ENCODE data around the gene DISC1. TPM values are rescaled to one million over a fixed set of nuclear protein-coding genes. Genes with fewer than 3 reads are reported as not detected.

The DISC1 gene
- total and polyA plus RNA-seq, 2 experiments from 2014 or later = 0.43 to 1.2 TPM

GRCh38 chr1:232033285-232033684 lies 406.7 kb downstream of the DISC1 start:
- Histone ChIP-seq H3F3A (ENCODE audit: insufficient read depth) (no peaks in the 10 kb centered on the region), H3K9ac (no peak overlapping the region), H2AFZ (no peak overlapping the region), H3K9me2 (ENCODE audit: insufficient read depth) (no peaks in the 10 kb centered on the region), H3K4me2 (ENCODE audit: unreplicated experiment) (no peak overlapping the region), H3K4me3 (no peak overlapping the region), H3K4me1 (ENCODE audit: insufficient read depth) (no peaks in the 10 kb centered on the region), H3K9me3 (ENCODE audit: low read depth) (no peaks in the 10 kb centered on the region), H3K27me3 (replicated peaks; ENCODE audit: insufficient read depth) (no peaks in the 10 kb centered on the region), H4K20me1 (ENCODE audit: insufficient read depth) (no peaks in the 10 kb centered on the region), H3K36me3 (ENCODE audit: low read depth) (no peaks in the 10 kb centered on the region), H3K79me2 (ENCODE audit: insufficient read depth) (no peaks in the 10 kb centered on the region), H3K27ac (no peak overlapping the region)
- DNase-seq = no peak
- 28 to 35% methylated on average over 4 of the region's 4 CpGs for WGBS, 2 experiments (ENCODE audit: low coverage in 1 of 2, low lambda C conversion rate in 2 of 2, missing lambda C conversion rate in 2 of 2)
- TF ChIP-seq EZH2 (IDR thresholded peaks at IDR 0.05; ENCODE audit: insufficient read depth, poor library complexity, severe bottlenecking) (no peak), EZH2phosphoT487 (IDR thresholded peaks at IDR 0.05; ENCODE audit: insufficient read depth, low read depth) (no peak)
- in situ Hi-C loops (cut with MboI) = no loop called here

- Histone ChIP-seq H3K79me2 (ENCODE audit: insufficient read depth) (no peaks in the 10 kb centered on the region), H3K9me2 (ENCODE audit: insufficient read depth) (no peaks in the 10 kb centered on the region), H3K4me3 (no peak overlapping the region), H3K36me3 (ENCODE audit: low read depth) (no peaks in the 10 kb centered on the region), H3K4me1 (ENCODE audit: insufficient read depth) (no peaks in the 10 kb centered on the region), H2AFZ (no peak overlapping the region), H3K4me2 (ENCODE audit: unreplicated experiment) (no peak overlapping the region), H3K27ac (no peak overlapping the region), H3K9me3 (ENCODE audit: low read depth) (no peaks in the 10 kb centered on the region), H3K27me3 (replicated peaks; ENCODE audit: insufficient read depth) (no peaks in the 10 kb centered on the region), H3K9ac (no peak overlapping the region), H4K20me1 (ENCODE audit: insufficient read depth) (no peaks in the 10 kb centered on the region), H3F3A (ENCODE audit: insufficient read depth) (no peaks in the 10 kb centered on the region)
- no peak for TF ChIP-seq EZH2phosphoT487 (IDR thresholded peaks at IDR 0.05; ENCODE audit: insufficient read depth, low read depth)
- TF ChIP-seq EZH2 (IDR thresholded peaks at IDR 0.05; ENCODE audit: insufficient read depth, poor library complexity, severe bottlenecking) = no peak
- DNase-seq = no peak
- WGBS, 2 experiments (ENCODE audit: low coverage in 1 of 2, low lambda C conversion rate in 2 of 2, missing lambda C conversion rate in 2 of 2) = 84 to 86% methylated on average over 1 of the region's 1 CpG
- in situ Hi-C loops (cut with MboI) = no loop called here
Observed at GRCh38 chr1:232034556-232034955, 408.0 kb downstream of the DISC1 start.

- no peaks in the 10 kb centered on the region for H3K36me3 ChIP-seq (ENCODE audit: low read depth)
- no peaks in the 10 kb centered on the region for H3K9me3 ChIP-seq (ENCODE audit: low read depth)
- H3K9ac ChIP-seq = no peak overlapping the region
- DNase-seq = no peak
- no peak overlapping the region for H3K4me2 ChIP-seq (ENCODE audit: unreplicated experiment)
- no peak overlapping the region for H3K27ac ChIP-seq
- H3F3A ChIP-seq (ENCODE audit: insufficient read depth) = no peaks in the 10 kb centered on the region
- no peaks in the 10 kb centered on the region for H4K20me1 ChIP-seq (ENCODE audit: insufficient read depth)
- 70 to 72% methylated on average over 15 of the region's 15 CpGs for WGBS, 2 experiments (ENCODE audit: low coverage in 1 of 2, low lambda C conversion rate in 2 of 2, missing lambda C conversion rate in 2 of 2)
- H3K9me2 ChIP-seq (ENCODE audit: insufficient read depth) = no peaks in the 10 kb centered on the region
- H3K4me1 ChIP-seq (ENCODE audit: insufficient read depth) = no peaks in the 10 kb centered on the region
- in situ Hi-C loops (cut with MboI) = no loop called here
- no peaks in the 10 kb centered on the region for H3K27me3 ChIP-seq (replicated peaks; ENCODE audit: insufficient read depth)
- no peak overlapping the region for H3K4me3 ChIP-seq
- TF ChIP-seq EZH2 (IDR thresholded peaks at IDR 0.05; ENCODE audit: insufficient read depth, poor library complexity, severe bottlenecking) (no peak), EZH2phosphoT487 (IDR thresholded peaks at IDR 0.05; ENCODE audit: insufficient read depth, low read depth) (no peak)
- no peaks in the 10 kb centered on the region for H3K79me2 ChIP-seq (ENCODE audit: insufficient read depth)
- no peak overlapping the region for H2AFZ ChIP-seq
Observed at GRCh38 chr1:232036181-232036933, 409.8 kb downstream of the DISC1 start.

GRCh38 chr1:232037774-232038388 lies 411.3 kb downstream of the DISC1 start:
- no peak overlapping the region for H3K4me3 ChIP-seq
- no peaks in the 10 kb centered on the region for H3K9me3 ChIP-seq (ENCODE audit: low read depth)
- in situ Hi-C loops (cut with MboI) = no loop called here
- H3K9me2 ChIP-seq (ENCODE audit: insufficient read depth) = no peaks in the 10 kb centered on the region
- H3K4me2 ChIP-seq (ENCODE audit: unreplicated experiment) = no peak overlapping the region
- no peaks in the 10 kb centered on the region for H3F3A ChIP-seq (ENCODE audit: insufficient read depth)
- TF ChIP-seq EZH2 (IDR thresholded peaks at IDR 0.05; ENCODE audit: insufficient read depth, poor library complexity, severe bottlenecking) = no peak
- no peak for TF ChIP-seq EZH2phosphoT487 (IDR thresholded peaks at IDR 0.05; ENCODE audit: insufficient read depth, low read depth)
- H3K27me3 ChIP-seq (replicated peaks; ENCODE audit: insufficient read depth) = no peaks in the 10 kb centered on the region
- no peaks in the 10 kb centered on the region for H3K4me1 ChIP-seq (ENCODE audit: insufficient read depth)
- no peaks in the 10 kb centered on the region for H4K20me1 ChIP-seq (ENCODE audit: insufficient read depth)
- no peaks in the 10 kb centered on the region for H3K36me3 ChIP-seq (ENCODE audit: low read depth)
- no peak overlapping the region for H3K9ac ChIP-seq
- H3K79me2 ChIP-seq (ENCODE audit: insufficient read depth) = no peaks in the 10 kb centered on the region
- no peak overlapping the region for H3K27ac ChIP-seq
- H2AFZ ChIP-seq = no peak overlapping the region
- no peak for DNase-seq
- WGBS, 2 experiments (ENCODE audit: low coverage in 1 of 2, low lambda C conversion rate in 2 of 2, missing lambda C conversion rate in 2 of 2) = 94% methylated on average over 1 of the region's 1 CpG

Measured in GM23248 (cell line).